HG03520 (cell line): ENCODE data around the gene DRAM2.

Source experiments
- ATAC-seq: cut with Tn5 transposase; IDR thresholded peaks from one replicate; pipeline ENCODE4 v1.9.1; 2021; ENCODE audit warnings: mild to moderate bottlenecking, moderate library complexity; ENCODE audit not compliant: unreplicated experiment

DRAM2 gene

GRCh38 chr1:111139956-111140679 is at the start of gene DRAM2, which contains the start of gene CEPT1:
DRAM2 (minus strand) TSS chr1:111140093; CDS start chr1:111131554, 8,539 bp downstream.
CEPT1 (plus strand) TSS chr1:111140223; CDS start chr1:111147715, 7,492 bp downstream.
- ATAC-seq, result peak; percentile 57

- no peak for ATAC-seq
Measured at GRCh38 chr1:111184663-111185062, 44.8 kb upstream of the DRAM2 start.

- ATAC-seq, result no peak
Measured at GRCh38 chr1:111183308-111184069, 43.6 kb upstream of the DRAM2 start.

GRCh38 chr1:111182052-111182451 is 42.2 kb upstream of the DRAM2 start:
- no peak for ATAC-seq

GRCh38 chr1:111179968-111180533 is 40.2 kb upstream of the DRAM2 start:
- no peak for ATAC-seq

- ATAC-seq, result no peak
Measured at GRCh38 chr1:111176678-111177077, 36.8 kb upstream of the DRAM2 start.

GRCh38 chr1:111175349-111175748 is 35.5 kb upstream of the DRAM2 start:
- ATAC-seq, result no peak

GRCh38 chr1:111174070-111174469 is 34.2 kb upstream of the DRAM2 start:
- ATAC-seq, result no peak

GRCh38 chr1:111172463-111172862 is 32.6 kb upstream of the DRAM2 start:
- ATAC-seq, result no peak

- ATAC-seq, result no peak
Measured at GRCh38 chr1:111164151-111164550, 24.3 kb upstream of the DRAM2 start.

GRCh38 chr1:111163363-111163762 is 23.5 kb upstream of the DRAM2 start:
- ATAC-seq, result no peak

GRCh38 chr1:111162488-111162880 is 22.6 kb upstream of the DRAM2 start:
- no peak for ATAC-seq

GRCh38 chr1:111161843-111162487 is 22.1 kb upstream of the DRAM2 start:
- ATAC-seq, result no peak

- no peak for ATAC-seq
Measured at GRCh38 chr1:111157431-111157830, 17.5 kb upstream of the DRAM2 start.

GRCh38 chr1:111154021-111154999 is 14.4 kb upstream of the DRAM2 start:
- ATAC-seq, result no peak

- ATAC-seq, result no peak
Measured at GRCh38 chr1:111151838-111152237, 11.9 kb upstream of the DRAM2 start.

- no peak for ATAC-seq
Measured at GRCh38 chr1:111148376-111148881, 8.5 kb upstream of the DRAM2 start.

GRCh38 chr1:111147948-111148347 is 8.1 kb upstream of the DRAM2 start:
- ATAC-seq, result no peak

- ATAC-seq, result no peak
Measured at GRCh38 chr1:111145963-111146768, 6.3 kb upstream of the DRAM2 start.
